Measurements from ENCODE around the gene RNASE13. TPM values are rescaled to one million over a fixed set of nuclear protein-coding genes. Genes with fewer than 3 reads are reported as not detected.

RNASE13 gene
- total RNA-seq, 2 experiments from 2014 or later = not detected

GRCh38 chr14:21077672-21078071, 43.1 kb upstream of the RNASE13 start:
- no peaks in the 10 kb centered on the region for H3K36me3 ChIP-seq (ENCODE audit: insufficient read depth, low read length)
- H3K4me1 ChIP-seq (ENCODE audit: insufficient read depth, low read length, poor library complexity, severe bottlenecking) = peaks cover 3% of the 10 kb centered on the region
- no peaks in the 10 kb centered on the region for H3K9me2 ChIP-seq (ENCODE audit: insufficient read depth, low read length)
- DNase-seq (ENCODE audit: low spot score) = no peak
- TF ChIP-seq CTCF (conservative IDR thresholded peaks at IDR 0.05; ENCODE audit: low read length) (no peak), EZH2phosphoT487 (IDR thresholded peaks at IDR 0.05; ENCODE audit: borderline replicate concordance, low read depth, low read length) (no peak)
- BruUV-seq (replicated peaks) = no TSS peak
- CTCF ChIA-PET (ENCODE audit: unreplicated experiment) = interaction anchor here (1.1 kb wide), 1 partner anchor 22 kb away, joined by 3 read pairs; no protein-coding TSS in a partner anchor
- no peaks in the 10 kb centered on the region for H3K9me3 ChIP-seq (ENCODE audit: low read length)
- POLR2A ChIA-PET = no interaction called here
- no peaks in the 10 kb centered on the region for H4K20me1 ChIP-seq (ENCODE audit: insufficient read depth, low read length)
- intact Hi-C loops (cut with micrococcal nuclease; ENCODE audit: unreplicated experiment) = no loop called here
- no peak overlapping the region for H3K4me3 ChIP-seq (ENCODE audit: low read depth, low read length, poor library complexity, severe bottlenecking)
- H3K79me2 ChIP-seq (ENCODE audit: insufficient read depth, low read depth, low read length) = no peaks in the 10 kb centered on the region
- no peak overlapping the region for H3K27ac ChIP-seq (ENCODE audit: low read depth, low read length, poor library complexity, severe bottlenecking)
- H3K4me2 ChIP-seq (ENCODE audit: low read length) = no peak overlapping the region
- no peak overlapping the region for H2AFZ ChIP-seq (ENCODE audit: low read length)

GRCh38 chr14:21075719-21076437, 41.3 kb upstream of the RNASE13 start:
- Histone ChIP-seq H3K4me2 (ENCODE audit: low read length) (no peak overlapping the region), H4K20me1 (ENCODE audit: insufficient read depth, low read length) (no peaks in the 10 kb centered on the region)
- no TSS peak for BruUV-seq (replicated peaks)

More at GRCh38 chr14:21075719-21076437, 41.3 kb upstream of the RNASE13 start:
- H3K4me1 ChIP-seq (ENCODE audit: insufficient read depth, low read length, poor library complexity, severe bottlenecking) = peaks cover 20% of the 10 kb centered on the region
- no peak overlapping the region for H2AFZ ChIP-seq (ENCODE audit: low read length)
- H3K36me3 ChIP-seq (ENCODE audit: insufficient read depth, low read length) = no peaks in the 10 kb centered on the region
- H3K4me3 ChIP-seq (ENCODE audit: low read depth, low read length, poor library complexity, severe bottlenecking) = no peak overlapping the region
- ChIA-PET CTCF (ENCODE audit: unreplicated experiment) (no interaction called here), POLR2A (no interaction called here)
- intact Hi-C loops (cut with micrococcal nuclease; ENCODE audit: unreplicated experiment) = no loop called here
- no peak for TF ChIP-seq EZH2phosphoT487 (IDR thresholded peaks at IDR 0.05; ENCODE audit: borderline replicate concordance, low read depth, low read length)
- no peak for TF ChIP-seq CTCF (conservative IDR thresholded peaks at IDR 0.05; ENCODE audit: low read length)
- no peak for DNase-seq (ENCODE audit: low spot score)
- H3K79me2 ChIP-seq (ENCODE audit: insufficient read depth, low read depth, low read length) = no peaks in the 10 kb centered on the region
- no peaks in the 10 kb centered on the region for H3K9me2 ChIP-seq (ENCODE audit: insufficient read depth, low read length)
- no peaks in the 10 kb centered on the region for H3K9me3 ChIP-seq (ENCODE audit: low read length)
- H3K27ac ChIP-seq (ENCODE audit: low read depth, low read length, poor library complexity, severe bottlenecking) = no peak overlapping the region
